ENCODE data around the gene INPP5J. TPM values are rescaled to one million over a fixed set of nuclear protein-coding genes. Genes with fewer than 3 reads are reported as not detected.

The INPP5J gene
- total RNA-seq, 2 experiments from 2014 or later, result 0.59 to 0.69 TPM

GRCh38 chr22:31124290-31124689, 1.5 kb downstream of the INPP5J start:
- Mint-ChIP-seq H3K4me3 (no peak overlapping the region), H3K9me3 (no peaks in the 10 kb centered on the region), H3K36me3 (ENCODE audit: low read depth) (no peaks in the 10 kb centered on the region), H3K27me3 (peaks cover 3% of the 10 kb centered on the region), H3K27ac (no peak overlapping the region), H3K4me1 (ENCODE audit: low read depth) (no peaks in the 10 kb centered on the region)
- ChIA-PET POLR2A (no interaction called here), CTCF (no interaction called here)
- Histone ChIP-seq H3K27ac (ENCODE audit: low read depth in 1 of 2, low read length in 2 of 2) (no peak overlapping the region), H3K9me3 (ENCODE audit: control insufficient read depth in 1 of 2, insufficient read depth in 1 of 2, low read length in 2 of 2) (no peaks in the 10 kb centered on the region), H3K36me3 (ENCODE audit: insufficient read depth, low read length) (no peaks in the 10 kb centered on the region), H3K27me3 (ENCODE audit: control insufficient read depth in 1 of 2, insufficient read depth in 2 of 2, low read length in 2 of 2) (peaks cover 2 to 7% of the 10 kb centered on the region in 2 experiments), H3K4me3 (ENCODE audit: low read length) (no peak overlapping the region), H3K4me1 (ENCODE audit: insufficient read depth, low read length) (no peaks in the 10 kb centered on the region)
- intact Hi-C loops (cut with DNase I, micrococcal nuclease), result no loop called here
- DNase-seq (no peak), ATAC-seq (ENCODE audit: poor library complexity) (no peak)
- no peak for TF ChIP-seq CTCF (IDR thresholded peaks at IDR 0.05)

GRCh38 chr22:31124811-31125465, 2.2 kb downstream of the INPP5J start:
- ATAC-seq (ENCODE audit: poor library complexity) (no peak), DNase-seq (no peak)
- no peaks in the 10 kb centered on the region for H3K9me3 ChIP-seq (ENCODE audit: control insufficient read depth in 1 of 2, insufficient read depth in 1 of 2, low read length in 2 of 2)
- no peak overlapping the region for H3K27ac Mint-ChIP-seq
- no peak for TF ChIP-seq CTCF (IDR thresholded peaks at IDR 0.05)
- no peaks in the 10 kb centered on the region for H3K36me3 ChIP-seq (ENCODE audit: insufficient read depth, low read length)
- no peak overlapping the region for H3K4me3 Mint-ChIP-seq
- H3K36me3 Mint-ChIP-seq (ENCODE audit: low read depth), result no peaks in the 10 kb centered on the region
- no peak overlapping the region for H3K27ac ChIP-seq (ENCODE audit: low read depth in 1 of 2, low read length in 2 of 2)
- intact Hi-C loops (cut with DNase I, micrococcal nuclease), result no loop called here
- no peaks in the 10 kb centered on the region for H3K4me1 ChIP-seq (ENCODE audit: insufficient read depth, low read length)
- peaks cover 2 to 7% of the 10 kb centered on the region in 2 experiments for H3K27me3 ChIP-seq (ENCODE audit: control insufficient read depth in 1 of 2, insufficient read depth in 2 of 2, low read length in 2 of 2)
- no peak overlapping the region for H3K4me3 ChIP-seq (ENCODE audit: low read length)
- ChIA-PET POLR2A (no interaction called here), CTCF (no interaction called here)
- H3K27me3 Mint-ChIP-seq, result peaks cover 3% of the 10 kb centered on the region
- no peaks in the 10 kb centered on the region for H3K9me3 Mint-ChIP-seq
- no peaks in the 10 kb centered on the region for H3K4me1 Mint-ChIP-seq (ENCODE audit: low read depth)

GRCh38 chr22:31125521-31126117, 2.9 kb downstream of the INPP5J start:
- CTCF ChIA-PET, result no interaction called here

More at GRCh38 chr22:31125521-31126117, 2.9 kb downstream of the INPP5J start:
- no peak overlapping the region for H3K27ac Mint-ChIP-seq
- no peaks in the 10 kb centered on the region for H3K9me3 Mint-ChIP-seq
- Histone ChIP-seq H3K9me3 (ENCODE audit: control insufficient read depth in 1 of 2, insufficient read depth in 1 of 2, low read length in 2 of 2) (no peaks in the 10 kb centered on the region), H3K36me3 (ENCODE audit: insufficient read depth, low read length) (no peaks in the 10 kb centered on the region), H3K4me1 (ENCODE audit: insufficient read depth, low read length) (no peaks in the 10 kb centered on the region), H3K27ac (ENCODE audit: low read depth in 1 of 2, low read length in 2 of 2) (no peak overlapping the region), H3K27me3 (ENCODE audit: control insufficient read depth in 1 of 2, insufficient read depth in 2 of 2, low read length in 2 of 2) (peaks cover 2 to 7% of the 10 kb centered on the region in 2 experiments), H3K4me3 (ENCODE audit: low read length) (no peak overlapping the region)
- H3K4me3 Mint-ChIP-seq, result no peak overlapping the region
- H3K36me3 Mint-ChIP-seq (ENCODE audit: low read depth), result no peaks in the 10 kb centered on the region
- H3K27me3 Mint-ChIP-seq, result peaks cover 3% of the 10 kb centered on the region
- POLR2A ChIA-PET, result no interaction called here
- H3K4me1 Mint-ChIP-seq (ENCODE audit: low read depth), result no peaks in the 10 kb centered on the region
- no peak for ATAC-seq (ENCODE audit: poor library complexity)
- intact Hi-C loops (cut with DNase I, micrococcal nuclease), result no loop called here
- DNase-seq, result no peak
- TF ChIP-seq CTCF (IDR thresholded peaks at IDR 0.05), result no peak

Measured in CD4-positive, alpha-beta T cell (primary cell).